Fibroblast of lung (primary cell): ENCODE results near the gene HBG1.

ENCODE experiments used
- CTCF ChIP-seq, 2 donors: IDR thresholded peaks in 1 of 2; conservative IDR thresholded peaks in 1 of 2; 1 replicate in 1 of 2; 2 replicates in 1 of 2; pipeline ENCODE4 v1.5.1; 2011 to 2012; ENCODE audit warnings: low read length in 2 of 2, control low read depth in 1 of 2, inconsistent platforms in 1 of 2, low read depth in 1 of 2, mild to moderate bottlenecking in 1 of 2
- EZH2 ChIP-seq: IDR thresholded peaks from 2 replicates; pipeline ENCODE4 v1.5.1; 2012; ENCODE audit warnings: low read length, control low read depth, mild to moderate bottlenecking; ENCODE audit errors: missing control alignments

- TF ChIP-seq CTCF (conservative IDR thresholded peaks at IDR 0.05 in 1 of 2, IDR thresholded peaks at IDR 0.05 in 1 of 2; ENCODE audit: low read depth in 1 of 2, low read length in 2 of 2) (no peak), EZH2 (no peak)
Observed at GRCh38 chr11:5257296-5257695, 7.6 kb upstream of the HBG1 start.
